Upper lobe of left lung (tissue), 6 donors: Measurements from ENCODE around the gene GPR18. TPM values are rescaled to one million over a fixed set of nuclear protein-coding genes. Genes with fewer than 3 reads are reported as not detected.

Source experiments
- ATAC-seq, 2 donors: fragments of 200-7000 bp; cut with Tn5 transposase; one replicate each; pipeline ENCODE4 v1.9.1; 2022; ENCODE audit warnings: mild to moderate bottlenecking in 2 of 2, moderate library complexity in 2 of 2; ENCODE audit not compliant: low FRiP score in 2 of 2
- DNase-seq, 2 donors: peaks; one replicate each; pipeline ENCODE4 v3.0.0-alpha.2; 2019 to 2020
- H3K27ac ChIP-seq, 4 donors: fragments of 200-600 bp; sonication (generic); one replicate each; pipeline ENCODE4 v1.5.1; 2016 to 2019
- H3K27me3 ChIP-seq, 4 donors: fragments of 200-600 bp; sonication (generic); one replicate each; pipeline ENCODE4 v1.5.1; 2017 to 2019
- H3K36me3 ChIP-seq, 4 donors: fragments of 200-600 bp; sonication (generic); one replicate each; pipeline ENCODE4 v1.5.1; 2016 to 2019
- H3K4me1 ChIP-seq, 4 donors: fragments of 200-600 bp; sonication (generic); one replicate each; pipeline ENCODE4 v1.5.1; 2018 to 2019
- H3K4me3 ChIP-seq, 4 donors: fragments of 200-600 bp; sonication (generic); one replicate each; pipeline ENCODE4 v1.5.1; 2017 to 2019; ENCODE audit warnings: mild to moderate bottlenecking in 2 of 4, moderate library complexity in 1 of 4
- H3K9me3 ChIP-seq, 4 donors: fragments of 200-600 bp; sonication (generic); one replicate each; pipeline ENCODE4 v1.5.1; 2018 to 2019
- CTCF ChIP-seq, 6 experiments: fragments of 450-650 bp in 4 of 6; fragments of 200-600 bp in 2 of 6; sonication (generic) in 2 of 6; IDR thresholded peaks; one replicate each; pipeline ENCODE4 v1.5.1; 2016 to 2019; ENCODE audit warnings: antibody characterized with exemption in 6 of 6
- EP300 ChIP-seq, 4 donors: sonication (generic); formaldehyde crosslinking; IDR thresholded peaks; one replicate each; pipeline ENCODE4 v1.5.1; 2017; ENCODE audit warnings: antibody characterized with exemption in 4 of 4, control low read depth in 2 of 4
- POLR2A ChIP-seq, 4 donors: fragments of 450-650 bp; IDR thresholded peaks; one replicate each; pipeline ENCODE4 v1.5.1; 2016 to 2017; ENCODE audit warnings: antibody characterized with exemption in 4 of 4, mild to moderate bottlenecking in 2 of 4
- POLR2AphosphoS5 ChIP-seq, 2 donors: sonication (generic); formaldehyde crosslinking; IDR thresholded peaks; one replicate each; pipeline ENCODE4 v1.5.1; 2017; ENCODE audit warnings: antibody characterized with exemption in 2 of 2
- WGBS, 2 donors: methylation state at CpG; one replicate each; pipeline ENCODE4 v1.1.5; 2017 to 2018; 5-methylcytosine and 5-hydroxymethylcytosine counted together
- total RNA-seq, 6 donors: library from RNA; depleted of rRNA in 4 of 6; stranded (reverse); fragments of >200 nt in 4 of 6; gene quantifications; one replicate each; pipeline versions ENCODE4 v1.1.0 to v1.2.1, GENCODE V29; 2016 to 2021
- donor health status: DM: no; HTN: no; CAD: no; lungs with moderate emphysema.
- donor health status: DM: no; HTN: yes; CAD: no; lungs with severe emphysema.

The GPR18 gene
- total RNA-seq, 6 donors from 2014 or later: 0.52 to 0.94 TPM; not detected in 4

GRCh38 chr13:99288089-99288488 is 29.9 kb upstream of the GPR18 start:
- WGBS, 2 donors: 28 to 51% methylated on average over 2 of the region's 2 CpGs
- Histone ChIP-seq H3K27ac (no peak overlapping the region), H3K27me3 (no peaks in the 10 kb centered on the region), H3K4me1 (peaks cover 14 to 22% (median 19%) of the 10 kb centered on the region in 4 donors), H3K4me3 (no peak overlapping the region), H3K36me3 (no peaks in the 10 kb centered on the region), H3K9me3 (no peaks in the 10 kb centered on the region)
- no peak for DNase-seq
- ATAC-seq: peak in 1 of 2 donors; percentile 36
- TF ChIP-seq EP300 (IDR thresholded peaks at IDR 0.05) (no peak), CTCF (IDR thresholded peaks at IDR 0.05) (no peak), POLR2A (IDR thresholded peaks at IDR 0.05) (no peak), POLR2AphosphoS5 (IDR thresholded peaks at IDR 0.05) (no peak)

- no peak overlapping the region for H3K27ac ChIP-seq
- no peaks in the 10 kb centered on the region for H3K36me3 ChIP-seq
- H3K9me3 ChIP-seq: no peaks in the 10 kb centered on the region
- H3K27me3 ChIP-seq: no peaks in the 10 kb centered on the region
- no peak for DNase-seq
- no peak overlapping the region for H3K4me3 ChIP-seq
- no peak for ATAC-seq
- TF ChIP-seq CTCF (IDR thresholded peaks at IDR 0.05) (no peak), EP300 (IDR thresholded peaks at IDR 0.05) (no peak), POLR2AphosphoS5 (IDR thresholded peaks at IDR 0.05) (no peak), POLR2A (IDR thresholded peaks at IDR 0.05) (no peak)
- H3K4me1 ChIP-seq: peaks cover 19 to 27% (median 24%) of the 10 kb centered on the region in 4 donors
- 70 to 71% methylated on average over 4 of the region's 4 CpGs for WGBS, 2 donors
Measured at GRCh38 chr13:99287551-99287950, 29.4 kb upstream of the GPR18 start.

- Histone ChIP-seq H3K27me3 (no peaks in the 10 kb centered on the region), H3K4me1 (peaks cover 20 to 45% (median 38%) of the 10 kb centered on the region in 4 donors), H3K9me3 (no peaks in the 10 kb centered on the region), H3K4me3 (no peak overlapping the region), H3K36me3 (no peaks in the 10 kb centered on the region), H3K27ac (no peak overlapping the region)
- WGBS, 2 donors: 88% methylated on average over 10 of the region's 10 CpGs
- no peak for DNase-seq
- ATAC-seq: no peak
- TF ChIP-seq EP300 (IDR thresholded peaks at IDR 0.05) (no peak), POLR2A (IDR thresholded peaks at IDR 0.05) (no peak), CTCF (IDR thresholded peaks at IDR 0.05) (no peak), POLR2AphosphoS5 (IDR thresholded peaks at IDR 0.05) (no peak)
Measured at GRCh38 chr13:99285432-99286182, 27.4 kb upstream of the GPR18 start.

- peak overlapping the region; percentile 62 to 82 (median 72) for H3K27ac ChIP-seq
- DNase-seq: no peak
- no peaks in the 10 kb centered on the region for H3K9me3 ChIP-seq
- 28 to 45% methylated on average over 1 of the region's 1 CpG for whole genome bisulfite sequencing, 2 donors
- TF ChIP-seq CTCF (IDR thresholded peaks at IDR 0.05): no peak
- no peak for TF ChIP-seq POLR2AphosphoS5 (IDR thresholded peaks at IDR 0.05)
- TF ChIP-seq EP300 (IDR thresholded peaks at IDR 0.05): no peak
- no peaks in the 10 kb centered on the region for H3K27me3 ChIP-seq
- ATAC-seq: peak in 1 of 2 donors; percentile 16
- no peaks in the 10 kb centered on the region for H3K36me3 ChIP-seq
- H3K4me1 ChIP-seq: peaks cover 10 to 41% (median 29%) of the 10 kb centered on the region in 4 donors
- no peak overlapping the region for H3K4me3 ChIP-seq
Measured at GRCh38 chr13:99282264-99283231, 24.4 kb upstream of the GPR18 start.
